Stimulated activated CD4-positive, alpha-beta T cell treated with anti-CD3 and anti-CD28 coated beads, Interleukin-2, amount 100 ng/mL, for 48 hours (primary cell): ENCODE results near the gene DIAPH1.

Experiments
- DNase-seq, 2 donors: peaks; one replicate each; pipeline ENCODE4 v3.0.0-alpha.2; 2020

DIAPH1 gene

GRCh38 chr5:141618804-141619554 is at the start of gene DIAPH1:
Gene DIAPH1 (minus strand): TSS chr5:141619000. CDS start chr5:141618914, 86 bp downstream.
- peak; percentile 98 to 99 for DNase-seq

GRCh38 chr5:141665995-141666940 is 47.5 kb upstream of the DIAPH1 start:
- DNase-seq, result no peak

DNA sequence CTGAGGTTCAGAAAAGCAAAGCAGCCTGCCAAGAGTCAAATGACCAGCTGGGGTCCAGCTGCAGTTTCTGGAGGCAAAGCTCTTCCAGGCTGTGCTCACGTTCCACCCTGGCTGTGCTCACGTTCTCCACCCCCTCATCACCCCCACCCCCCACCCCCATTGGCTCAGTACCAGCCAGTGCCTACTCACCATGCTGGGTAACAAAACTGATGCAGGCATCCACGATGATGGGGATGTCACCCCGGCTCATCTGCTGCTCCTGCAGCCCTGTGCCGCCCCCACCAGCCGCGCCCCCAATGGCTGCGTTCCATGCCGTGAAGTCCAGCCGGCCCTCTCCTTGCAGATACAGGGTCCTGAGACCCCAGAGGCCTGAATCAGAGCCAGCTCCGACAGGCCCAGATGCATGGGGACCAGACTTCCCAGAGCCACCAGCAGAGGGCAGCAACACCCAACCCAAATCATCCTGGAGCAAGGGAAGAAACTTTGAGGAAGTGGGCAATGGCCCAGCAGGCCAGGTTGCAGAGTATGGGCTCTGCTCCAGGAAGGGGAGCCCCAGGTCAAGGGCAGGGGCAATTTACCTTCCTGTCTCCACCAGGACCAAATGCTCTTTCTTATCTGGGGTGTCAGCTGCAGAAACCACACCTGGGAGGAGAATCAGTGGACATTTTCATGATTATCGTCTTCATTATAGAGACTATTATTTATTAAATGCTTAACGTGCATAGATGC is 46.1 kb upstream of the DIAPH1 start:
- DNase-seq, result peak; percentile 75

DNA sequence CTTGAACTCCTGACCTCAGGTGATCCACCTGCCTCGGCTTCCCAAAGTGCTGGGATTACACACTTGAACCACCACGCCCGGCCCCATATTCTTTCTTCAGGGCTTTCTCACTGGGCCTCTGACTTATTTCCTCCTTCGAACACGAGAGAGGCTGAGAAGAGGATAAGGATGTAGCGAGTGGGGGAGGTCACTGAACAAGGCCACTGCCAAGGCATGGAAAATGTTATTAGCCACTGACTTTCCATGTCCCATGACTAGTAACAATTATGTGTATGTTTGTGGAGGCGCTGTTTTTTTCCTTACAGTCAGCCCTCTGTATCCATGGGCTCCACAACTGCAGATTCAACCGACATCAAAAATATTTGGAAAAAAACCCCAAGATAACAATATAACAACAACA is 44.7 kb upstream of the DIAPH1 start:
- no peak for DNase-seq

- DNase-seq, result no peak
Measured at GRCh38 chr5:141662028-141662427, 43.2 kb upstream of the DIAPH1 start.

DNA sequence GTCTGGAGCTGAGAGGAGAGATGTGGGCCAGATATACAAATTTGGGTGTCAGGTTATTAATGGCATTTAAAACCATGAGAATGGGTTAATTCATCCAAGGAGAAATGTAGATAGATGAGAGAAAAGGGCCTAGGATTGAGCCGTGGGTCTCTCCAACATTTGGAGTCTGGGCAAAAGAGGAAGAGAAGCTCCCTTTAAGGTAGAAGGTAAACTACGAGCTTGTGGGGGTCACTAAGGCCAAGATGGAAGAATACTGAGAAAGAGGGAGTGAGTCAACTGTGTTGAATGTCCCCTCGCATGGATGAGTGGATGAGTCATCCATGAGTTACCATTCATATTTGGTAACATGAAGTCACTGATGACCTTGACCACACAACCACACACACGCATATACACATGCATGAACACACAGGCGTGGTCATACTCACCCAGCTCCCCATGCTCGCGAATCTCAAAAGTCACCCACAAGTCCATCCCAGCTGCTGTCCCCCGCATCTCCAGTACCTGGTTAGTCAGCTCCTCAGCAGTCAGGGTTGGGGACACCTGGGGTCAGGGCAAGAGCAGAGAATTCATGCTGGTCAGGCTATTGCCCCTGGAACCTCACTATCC is 39.2 kb upstream of the DIAPH1 start:
- no peak for DNase-seq

DNA sequence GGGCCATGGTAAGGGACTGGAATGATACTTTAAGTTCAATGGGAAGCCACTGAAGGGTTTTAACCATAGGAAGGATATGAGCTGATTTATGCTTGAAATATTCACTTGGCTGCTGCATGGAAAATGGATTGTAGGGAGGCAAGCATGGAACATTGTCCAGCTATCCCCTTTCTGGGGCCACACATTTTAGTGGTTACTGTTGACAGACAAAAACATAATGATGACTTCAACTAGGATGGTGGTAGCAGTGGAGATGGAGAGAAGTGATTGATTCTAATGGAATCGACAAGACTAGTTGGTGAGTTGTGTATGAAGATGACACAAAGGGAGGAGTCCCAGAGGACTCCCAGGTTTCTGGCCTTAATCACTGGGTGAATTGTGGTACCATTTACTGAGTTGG is 38.6 kb upstream of the DIAPH1 start:
- DNase-seq, result no peak

DNA sequence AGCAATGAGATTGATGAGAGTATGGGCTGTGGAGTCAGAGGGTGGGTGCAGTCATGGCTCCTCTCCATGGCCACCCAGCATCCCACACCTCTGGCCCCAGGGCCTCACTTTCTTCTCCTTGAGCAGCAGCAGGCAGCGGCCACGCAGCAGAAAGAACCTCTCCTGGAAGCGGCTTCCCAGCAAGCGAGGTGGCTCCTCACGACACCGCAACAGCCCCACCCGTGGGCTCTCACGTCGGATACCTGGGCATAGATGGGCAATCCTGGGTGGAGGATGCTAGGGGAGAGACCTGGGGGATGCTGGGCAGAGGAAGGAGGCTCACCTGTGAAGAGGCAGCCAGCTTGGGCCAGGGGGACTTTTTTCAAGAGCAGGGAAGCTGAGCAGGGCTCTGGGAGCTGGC is 37.6 kb upstream of the DIAPH1 start:
- no peak for DNase-seq

GRCh38 chr5:141655020-141655419 is 36.2 kb upstream of the DIAPH1 start:
- no peak for DNase-seq

DNA sequence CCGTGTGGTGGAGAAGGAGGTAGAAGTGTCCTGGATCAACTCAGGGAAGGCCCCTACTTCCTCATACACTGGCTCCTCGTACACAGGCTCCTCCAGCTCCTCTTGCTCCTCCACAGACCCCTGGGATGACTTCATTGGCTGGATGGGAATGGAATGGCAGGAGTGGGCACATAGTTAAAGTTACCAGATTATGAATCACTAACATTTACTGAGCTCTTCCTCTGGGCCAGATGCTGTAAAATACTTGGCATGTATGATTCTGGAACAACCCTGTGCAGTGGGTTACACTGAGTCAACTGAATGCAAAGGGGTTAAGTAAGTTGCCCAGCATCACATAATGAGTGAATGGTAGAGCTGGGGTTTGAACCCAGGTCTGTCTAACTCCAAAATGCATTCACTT is 35.5 kb upstream of the DIAPH1 start:
- no peak for DNase-seq

- DNase-seq, result no peak
Measured at GRCh38 chr5:141651728-141652105, 32.9 kb upstream of the DIAPH1 start.

- peak; percentile 83 to 86 for DNase-seq
Measured at GRCh38 chr5:141650851-141651727, 32.3 kb upstream of the DIAPH1 start, which contains the start of gene FCHSD1. Gene FCHSD1 (minus strand): TSS chr5:141651418. CDS start chr5:141651368, 50 bp downstream.

GRCh38 chr5:141649972-141650371 is 31.2 kb upstream of the DIAPH1 start:
- no peak for DNase-seq

DNA sequence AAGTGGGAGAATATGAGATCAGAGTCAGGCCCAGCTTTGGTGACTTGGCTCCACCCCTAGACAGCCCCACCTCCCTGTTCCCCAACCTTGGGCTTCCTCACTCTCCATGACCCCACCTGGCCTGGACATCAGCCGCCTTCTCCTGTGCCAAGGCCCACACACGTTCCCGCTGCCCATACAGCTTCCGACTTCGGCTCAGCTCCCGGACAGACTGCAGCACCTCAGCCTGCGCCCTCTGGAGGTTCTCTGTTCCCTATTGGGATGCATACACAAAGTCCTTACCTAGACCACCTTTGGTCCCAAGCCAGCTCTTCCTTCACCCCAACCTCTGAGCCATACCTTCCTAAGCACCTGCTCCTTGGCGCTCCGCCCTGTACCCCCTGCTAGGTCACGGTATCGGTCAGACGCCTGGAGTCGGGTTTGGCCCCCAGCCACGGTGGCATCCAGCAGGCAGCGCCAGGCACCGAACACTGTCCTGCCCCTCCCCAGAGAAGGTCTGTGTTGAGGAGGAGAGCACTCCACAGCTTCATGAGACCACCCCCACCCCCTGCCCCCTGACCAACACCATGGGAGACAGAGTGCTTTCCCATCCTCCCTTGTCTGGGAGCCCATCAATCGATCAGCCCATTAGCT is 30.4 kb upstream of the DIAPH1 start:
- DNase-seq, result no peak

- DNase-seq, result no peak
Measured at GRCh38 chr5:141647851-141648250, 29.1 kb upstream of the DIAPH1 start.

- no peak for DNase-seq
Measured at GRCh38 chr5:141647242-141647641, 28.4 kb upstream of the DIAPH1 start.

GRCh38 chr5:141646026-141646425 is 27.2 kb upstream of the DIAPH1 start:
- no peak for DNase-seq

DNA sequence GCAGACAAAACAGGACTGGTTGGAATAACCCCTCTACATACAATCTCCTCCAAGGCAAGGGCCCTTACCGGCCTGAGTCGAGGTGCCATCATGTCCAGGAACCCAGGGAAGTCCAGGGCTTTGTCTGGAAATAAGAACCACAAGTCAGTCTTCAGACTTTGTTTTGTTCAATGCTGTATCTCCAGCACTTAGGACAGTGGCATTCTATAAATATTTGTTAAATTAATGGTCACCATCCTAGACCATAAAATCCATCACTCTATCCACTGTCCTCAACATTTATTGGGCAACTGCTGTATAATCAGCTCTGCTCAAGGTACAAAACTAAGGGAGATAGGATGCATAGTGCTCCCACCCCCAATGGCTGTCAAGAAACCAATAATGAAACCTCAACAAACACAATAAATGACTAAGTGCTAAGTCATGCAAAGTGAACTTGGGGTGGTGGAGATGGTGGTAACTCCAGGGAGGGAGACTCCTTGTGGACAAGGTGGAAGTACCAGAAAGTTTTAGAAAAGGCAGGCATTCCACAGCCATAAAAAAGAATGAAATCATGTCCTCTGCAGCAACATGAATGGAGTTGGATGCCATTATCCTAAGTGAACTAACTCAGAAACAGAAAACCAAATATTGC is 23.0 kb upstream of the DIAPH1 start:
- DNase-seq, result no peak

- no peak for DNase-seq
Measured at GRCh38 chr5:141640698-141641097, 21.9 kb upstream of the DIAPH1 start.

DNA sequence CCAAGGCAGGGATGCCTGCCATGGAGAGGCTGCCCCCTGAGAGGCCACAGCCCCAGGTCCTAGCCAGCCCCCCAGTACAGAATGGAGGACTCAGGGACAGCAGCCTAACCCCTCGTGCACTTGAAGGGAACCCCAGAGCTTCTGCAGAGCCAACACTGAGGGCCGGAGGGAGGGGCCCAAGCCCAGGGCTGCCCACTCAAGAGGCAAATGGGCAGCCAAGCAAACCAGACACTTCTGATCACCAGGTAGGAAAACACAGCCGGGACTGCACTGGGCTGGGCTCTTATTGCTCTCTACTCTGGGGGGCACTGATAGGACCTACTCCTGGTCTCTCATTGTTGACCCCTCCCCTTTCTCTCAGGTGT is 21.2 kb upstream of the DIAPH1 start:
- DNase-seq, result no peak
